ENCODE measurements around the gene ADORA2B.
"Not testable (repeated sequence)": the region's sequence is repeated elsewhere in the genome, so short reads cannot be mapped to it uniquely, and the experiment has no call there.

Gene ADORA2B

DNA sequence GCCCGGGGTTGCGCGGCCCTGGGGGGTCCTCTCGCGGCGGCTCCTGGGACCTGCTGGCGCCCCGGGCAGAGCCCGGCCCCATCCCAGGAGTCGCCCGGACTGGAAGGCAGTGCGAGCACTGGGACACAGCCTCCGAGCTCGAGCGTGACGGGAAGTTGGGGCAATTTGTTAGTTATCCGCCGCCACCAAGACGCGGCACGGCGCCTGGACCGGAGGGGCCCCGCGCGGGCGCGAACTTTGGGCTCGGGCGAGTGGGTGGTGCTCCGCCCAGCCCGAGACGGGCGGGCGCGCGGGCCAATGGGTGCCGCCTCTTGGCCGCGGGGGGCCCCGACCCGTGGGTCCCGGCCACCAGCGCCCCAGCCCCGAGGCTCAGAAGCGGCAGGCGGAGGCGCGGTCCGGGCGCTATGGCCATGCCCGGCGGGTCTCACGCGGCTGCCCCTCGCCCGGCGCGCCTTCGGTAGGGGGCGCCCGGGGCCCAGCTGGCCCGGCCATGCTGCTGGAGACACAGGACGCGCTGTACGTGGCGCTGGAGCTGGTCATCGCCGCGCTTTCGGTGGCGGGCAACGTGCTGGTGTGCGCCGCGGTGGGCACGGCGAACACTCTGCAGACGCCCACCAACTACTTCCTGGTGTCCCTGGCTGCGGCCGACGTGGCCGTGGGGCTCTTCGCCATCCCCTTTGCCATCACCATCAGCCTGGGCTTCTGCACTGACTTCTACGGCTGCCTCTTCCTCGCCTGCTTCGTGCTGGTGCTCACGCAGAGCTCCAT is at the start of gene ADORA2B:
TSS of gene ADORA2B (plus strand) at position 372 of the 768 bp plus-strand sequence. CDS start at position 491, 119 bp downstream.
- no peak for DNase-seq (ENCODE audit: low read depth)

DNA sequence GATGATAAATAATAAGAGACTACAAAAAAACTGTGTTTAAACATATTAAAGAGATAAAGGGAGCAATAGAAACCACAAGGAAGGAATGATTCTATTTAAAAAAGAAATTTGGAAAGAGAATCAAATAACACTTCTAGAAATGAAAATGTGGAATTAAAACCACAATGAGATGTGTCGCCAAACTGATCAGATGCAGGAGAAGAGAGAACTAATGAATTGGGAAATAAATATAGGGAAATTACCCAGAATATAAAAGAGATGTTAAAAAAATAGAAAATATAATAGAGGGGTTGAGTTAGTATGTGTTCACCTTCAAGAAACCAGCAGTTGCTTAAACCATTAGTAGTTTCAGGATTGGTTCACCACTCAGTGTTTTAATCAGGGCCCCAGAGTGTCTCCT is 48.7 kb upstream of the ADORA2B start:
- DNase-seq (ENCODE audit: low read depth), result no peak

- no peak for DNase-seq (ENCODE audit: low read depth)
These were observed 48.1 kb upstream of the ADORA2B start for GRCh38 chr17:15896834-15897233.

DNA sequence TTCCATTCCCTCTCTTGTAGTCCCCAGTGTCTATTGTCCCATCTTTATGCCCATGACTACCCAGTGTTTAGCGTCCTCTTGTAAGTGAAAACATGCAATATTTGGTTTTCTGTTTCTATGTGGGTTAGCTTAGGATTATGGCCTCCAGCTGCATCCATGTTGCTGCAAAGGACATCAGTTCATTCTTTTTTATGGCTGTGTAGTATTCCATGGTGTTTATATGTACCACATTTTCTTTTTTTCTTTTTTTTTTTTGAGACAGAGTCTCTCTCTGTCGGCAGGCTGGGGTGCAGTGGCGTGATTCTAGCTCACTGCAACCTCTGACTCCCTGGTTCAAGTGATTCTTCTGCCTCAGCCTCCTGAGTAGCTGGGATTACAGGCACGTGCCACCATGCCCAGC is 45.3 kb upstream of the ADORA2B start:
- not testable (repeated sequence) for DNase-seq (ENCODE audit: low read depth)

- DNase-seq (ENCODE audit: low read depth), result no peak
These were observed 44.1 kb upstream of the ADORA2B start for GRCh38 chr17:15900871-15901270.

- not testable (repeated sequence) for DNase-seq (ENCODE audit: low read depth)
These were observed 39.7 kb upstream of the ADORA2B start for GRCh38 chr17:15905236-15905635.

DNA sequence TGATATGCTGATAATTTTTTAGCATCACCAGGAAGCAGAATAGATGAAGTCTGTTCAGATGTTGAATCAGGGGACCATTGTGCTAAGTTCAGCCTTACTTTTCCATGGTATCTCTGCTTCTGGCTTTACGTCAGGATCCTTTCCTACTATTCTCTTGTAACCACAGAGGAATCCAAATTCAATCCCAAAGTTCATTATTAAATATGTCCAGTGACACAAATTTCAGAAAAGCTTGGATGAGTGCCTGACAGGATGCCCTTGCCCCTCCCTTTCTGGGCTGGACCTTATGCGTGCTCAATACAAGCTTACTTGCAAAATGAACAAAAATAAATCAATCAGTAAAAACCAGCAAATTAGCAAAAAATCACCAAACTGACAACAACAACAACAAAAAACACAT is 37.6 kb upstream of the ADORA2B start:
- DNase-seq (ENCODE audit: low read depth), result no peak

DNA sequence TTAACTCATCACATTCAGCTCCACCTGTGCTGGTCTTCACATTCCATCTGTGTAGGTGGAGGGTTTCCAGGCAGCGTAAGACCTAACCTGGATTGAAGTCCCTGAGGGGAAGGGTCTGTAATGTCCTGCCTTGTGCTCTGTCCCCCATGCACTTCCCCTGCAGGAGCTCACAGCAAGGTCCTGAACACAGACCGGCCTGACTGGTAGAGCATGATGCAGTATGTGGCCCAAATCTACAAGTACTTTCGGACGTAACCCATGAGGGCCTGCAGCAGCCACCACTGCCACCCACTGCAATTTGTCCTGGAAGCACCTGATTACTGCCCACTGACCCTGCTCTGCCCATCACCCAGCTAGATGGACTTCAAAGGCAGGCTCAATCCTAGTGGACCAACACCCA is 36.6 kb upstream of the ADORA2B start:
- no peak for DNase-seq (ENCODE audit: low read depth)

DNA sequence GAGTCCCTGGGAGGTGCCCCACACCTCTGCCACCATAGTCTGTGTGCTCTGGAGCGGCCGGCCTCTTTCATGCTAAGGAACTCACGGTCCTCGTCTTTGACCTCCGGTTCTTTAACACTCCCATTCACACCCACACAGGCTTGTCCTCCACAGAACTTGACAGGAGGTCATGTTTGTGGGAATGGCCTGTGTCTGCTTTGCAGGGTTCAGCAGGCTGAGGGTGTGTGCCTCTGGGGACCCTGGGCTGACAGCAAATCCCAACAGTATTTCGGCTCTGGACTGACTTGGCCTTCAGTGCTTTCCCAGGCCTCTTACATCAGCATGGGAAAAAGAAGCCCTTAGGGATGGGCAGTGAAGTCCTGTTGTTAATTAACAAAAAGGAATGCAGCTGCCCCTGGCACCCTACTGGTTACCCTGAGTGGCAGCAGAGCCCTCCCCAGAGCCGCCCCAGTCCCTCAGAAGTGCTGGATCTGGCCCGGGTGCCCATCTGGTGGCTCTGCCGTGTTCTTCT is 35.4 kb upstream of the ADORA2B start:
- DNase-seq (ENCODE audit: low read depth), result no peak

GRCh38 chr17:15910791-15911190 is 34.1 kb upstream of the ADORA2B start:
- DNase-seq (ENCODE audit: low read depth), result no peak

DNA sequence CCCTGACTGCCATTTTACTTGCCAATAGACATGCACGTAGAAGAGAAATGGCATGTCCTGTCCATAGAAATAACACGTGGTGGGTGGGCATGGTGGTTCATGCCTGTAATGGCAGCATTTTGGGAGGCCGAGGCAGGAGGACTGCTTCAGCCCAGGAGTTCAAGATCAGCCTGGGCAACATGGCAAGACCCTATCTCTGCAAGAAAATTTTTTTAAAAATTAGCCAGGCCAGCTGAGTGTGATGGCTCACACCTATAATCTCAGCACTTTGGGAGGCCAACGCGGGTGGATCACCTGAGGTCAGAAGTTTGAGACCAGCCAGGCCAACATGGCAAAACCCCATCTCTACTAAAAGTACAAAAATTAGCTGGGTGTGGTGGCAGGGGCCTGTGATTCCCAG is 33.2 kb upstream of the ADORA2B start:
- not testable (repeated sequence) for DNase-seq (ENCODE audit: low read depth)

GRCh38 chr17:15912416-15912955 is 32.4 kb upstream of the ADORA2B start:
- no peak for DNase-seq (ENCODE audit: low read depth)

DNA sequence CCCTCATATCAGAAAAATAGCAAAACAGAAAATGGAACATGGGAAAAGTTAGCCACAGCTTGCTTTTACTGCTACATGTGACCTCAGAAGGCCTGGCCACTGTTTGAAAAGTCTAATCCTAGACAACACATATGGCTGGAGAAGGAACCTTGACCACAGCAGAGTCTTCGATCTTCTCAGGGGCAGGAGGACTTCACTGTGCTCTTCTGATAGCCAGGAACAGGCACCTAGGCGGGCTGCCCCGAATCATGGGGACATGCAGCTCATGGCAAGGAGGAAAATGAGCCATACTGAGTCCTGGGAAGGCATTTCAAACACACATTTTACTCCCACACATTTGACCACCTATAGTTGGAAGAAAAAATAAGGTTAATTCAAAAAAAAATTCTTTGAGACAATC is 31.1 kb upstream of the ADORA2B start:
- no peak for DNase-seq (ENCODE audit: low read depth)

DNA sequence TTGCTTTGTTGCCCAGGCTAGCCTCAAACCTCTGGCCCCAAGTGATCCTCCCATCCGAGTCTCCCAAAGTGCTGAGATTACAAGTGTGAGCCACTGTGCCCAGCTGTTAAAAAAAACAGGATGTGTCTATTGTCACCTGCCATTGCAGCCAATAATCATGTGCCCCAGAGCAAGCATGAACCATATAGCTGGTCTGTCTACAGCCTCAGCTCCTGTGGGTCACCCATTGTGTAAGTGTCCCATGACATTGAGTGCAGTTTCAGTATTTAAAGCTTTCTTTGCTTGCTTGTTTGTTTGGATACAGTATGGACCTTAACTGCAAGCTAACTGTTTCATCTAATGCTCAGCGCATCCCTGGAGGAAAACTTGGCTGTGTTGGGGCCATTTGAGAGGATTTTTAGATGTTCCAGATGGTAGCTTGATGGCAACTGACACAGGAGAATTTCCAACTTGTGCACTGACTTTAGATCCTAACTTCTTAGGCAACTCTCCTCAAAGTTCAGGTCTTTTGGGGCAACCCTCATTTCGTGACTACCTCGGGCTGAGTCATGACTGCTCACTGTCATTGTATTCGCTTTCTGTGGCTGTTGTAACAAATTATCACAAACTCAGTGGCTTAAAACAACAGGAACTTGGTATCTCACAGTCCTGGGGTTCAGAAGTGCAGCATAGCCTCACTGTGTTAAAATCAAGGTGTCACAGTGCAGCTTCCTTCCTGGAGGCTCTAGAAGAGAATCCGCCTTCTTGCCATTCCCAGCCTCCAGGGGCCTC is 30.3 kb upstream of the ADORA2B start:
- DNase-seq (ENCODE audit: low read depth), result no peak

DNA sequence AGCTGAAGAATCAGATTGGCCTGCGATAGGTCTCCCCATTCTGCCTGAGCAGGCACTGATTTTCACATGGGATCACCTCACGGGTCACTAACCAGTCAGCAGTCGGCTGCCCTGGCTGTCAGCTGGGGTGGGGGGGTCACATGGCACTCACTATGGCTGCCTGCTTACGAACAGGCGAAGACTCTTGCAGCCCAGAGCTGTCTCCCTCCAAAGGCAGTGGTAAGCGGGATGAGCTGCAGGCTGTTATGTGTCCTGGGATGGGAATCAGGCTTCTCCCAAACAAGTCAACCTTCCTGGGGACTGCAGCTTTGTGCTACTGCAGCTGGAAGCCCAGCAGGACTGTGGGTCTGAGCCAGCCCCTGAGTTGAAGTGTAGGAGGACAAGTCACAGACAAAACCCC is 29.0 kb upstream of the ADORA2B start:
- DNase-seq (ENCODE audit: low read depth), result no peak

- no peak for DNase-seq (ENCODE audit: low read depth)
These were observed 27.9 kb upstream of the ADORA2B start for GRCh38 chr17:15917021-15917437.

GRCh38 chr17:15917438-15918027 is 27.4 kb upstream of the ADORA2B start:
- DNase-seq (ENCODE audit: low read depth), result no peak

DNA sequence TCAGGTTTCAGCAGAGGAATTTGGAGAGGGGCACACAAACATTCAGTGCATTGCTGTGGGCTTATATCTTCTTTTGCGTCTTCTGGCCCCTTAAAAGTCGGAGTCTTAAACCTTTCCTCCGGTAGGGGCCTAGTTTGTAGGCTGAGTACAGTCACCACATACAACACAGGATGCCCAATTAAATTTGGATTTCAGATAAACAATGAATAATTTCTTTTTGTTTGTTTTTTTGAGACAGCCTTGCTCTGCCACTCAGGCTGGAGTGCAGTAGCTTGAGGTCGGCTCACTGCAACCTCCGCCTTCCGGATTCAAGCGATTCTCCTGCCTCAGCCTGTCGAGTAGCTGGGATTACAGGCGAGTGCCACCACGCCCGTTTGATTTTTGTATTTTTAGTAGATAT is 26.7 kb upstream of the ADORA2B start:
- no peak for DNase-seq (ENCODE audit: low read depth)

DNA sequence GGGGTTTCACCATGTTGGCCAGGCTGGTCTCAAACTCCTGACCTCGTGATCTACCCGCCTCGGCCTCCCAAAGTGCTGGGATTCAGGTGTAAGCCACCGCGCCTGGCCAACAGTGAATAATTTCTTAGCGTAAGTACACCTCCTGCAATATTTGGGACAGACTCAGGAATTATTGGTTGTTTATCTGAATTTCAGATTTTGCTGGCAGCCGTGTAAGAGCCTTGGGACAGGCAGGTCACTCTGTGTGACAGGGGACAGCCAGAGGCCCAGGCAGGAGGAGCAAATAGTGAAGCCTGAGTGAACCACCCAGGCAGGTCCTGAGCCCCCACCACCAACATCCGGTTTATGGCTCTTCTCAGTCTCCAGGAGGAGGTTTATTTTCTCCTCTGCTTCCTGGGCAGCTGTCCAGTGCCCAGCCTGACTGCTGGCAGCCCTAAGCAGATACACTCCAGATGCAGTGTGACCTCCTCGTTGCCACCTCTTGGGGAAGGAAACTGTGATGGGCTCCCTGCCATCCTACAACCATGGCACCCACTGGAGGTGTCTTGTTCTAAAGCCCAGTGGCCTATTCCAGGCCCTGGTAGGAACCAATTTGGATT is 26.2 kb upstream of the ADORA2B start:
- DNase-seq (ENCODE audit: low read depth), result no peak

DNA sequence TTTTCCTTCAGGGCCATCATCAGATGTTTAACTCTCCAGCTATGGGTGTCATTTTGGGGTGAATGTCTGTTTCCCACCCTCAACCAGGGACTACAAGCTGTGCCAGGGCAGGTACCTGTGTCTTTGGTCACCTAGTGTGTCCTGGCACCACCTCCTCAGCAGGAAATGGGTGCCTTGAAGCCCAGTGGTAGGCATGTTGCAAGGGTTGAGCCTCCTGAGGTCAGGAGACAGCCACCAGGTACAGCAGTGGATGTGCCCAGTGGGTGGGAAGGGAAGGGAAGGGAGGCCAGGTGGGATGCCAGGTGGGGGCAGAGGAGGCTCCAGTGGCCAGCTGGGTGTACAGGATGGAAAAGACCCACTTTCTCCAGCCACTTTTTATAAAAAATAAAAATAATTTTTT is 25.5 kb upstream of the ADORA2B start:
- no peak for DNase-seq (ENCODE audit: low read depth)

DNA sequence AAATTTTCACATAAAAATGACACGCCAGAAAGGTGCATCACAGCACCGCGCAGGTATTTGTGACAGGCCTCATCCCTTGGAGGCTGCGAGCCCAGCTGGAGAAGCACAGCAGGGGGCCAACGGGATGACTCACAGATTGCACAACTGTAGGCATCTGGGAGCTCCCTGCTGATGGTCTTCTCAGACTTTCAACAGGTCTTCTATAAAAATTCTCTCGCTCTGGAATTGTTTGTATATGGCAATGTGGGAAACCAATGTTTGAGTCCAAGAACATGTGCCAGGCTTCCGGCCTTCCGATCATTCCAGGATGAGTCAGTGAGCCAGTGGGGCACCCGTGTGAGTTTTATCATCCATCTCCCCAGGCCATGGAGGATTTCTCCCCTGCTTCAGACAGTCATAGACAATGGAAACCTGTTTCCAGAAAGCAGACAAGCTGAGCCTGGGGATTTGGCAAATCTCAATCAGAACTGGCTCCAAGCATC is 24.1 kb upstream of the ADORA2B start:
- DNase-seq (ENCODE audit: low read depth), result no peak

DNA sequence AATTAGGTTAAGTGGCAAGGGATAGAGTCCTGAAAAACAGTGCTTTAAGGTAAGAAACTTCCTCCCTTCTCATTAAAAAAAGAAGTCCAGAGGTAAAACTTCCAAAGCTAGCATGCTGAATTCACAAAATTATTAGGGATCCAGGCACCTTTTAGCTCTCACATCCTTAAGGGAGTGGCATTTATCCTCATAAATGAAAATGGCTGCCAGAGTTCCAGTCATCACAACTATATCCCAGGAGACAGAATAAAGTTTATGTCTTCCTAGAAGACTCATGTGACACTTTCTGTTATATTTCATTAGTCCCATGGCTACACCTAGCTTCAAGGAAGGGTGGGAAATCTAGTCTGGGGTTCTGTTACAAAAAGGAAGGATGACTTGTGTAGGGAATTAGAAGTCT is 23.3 kb upstream of the ADORA2B start:
- no peak for DNase-seq (ENCODE audit: low read depth)

Data from T-helper 22 cell (primary cell).